ENCODE measurements around the gene TSPAN14. TPM values are rescaled to one million over a fixed set of nuclear protein-coding genes. Genes with fewer than 3 reads are reported as not detected.

The TSPAN14 gene
- total RNA-seq, 4 donors from 2014 or later: 103 to 168 (median 131) TPM

DNA sequence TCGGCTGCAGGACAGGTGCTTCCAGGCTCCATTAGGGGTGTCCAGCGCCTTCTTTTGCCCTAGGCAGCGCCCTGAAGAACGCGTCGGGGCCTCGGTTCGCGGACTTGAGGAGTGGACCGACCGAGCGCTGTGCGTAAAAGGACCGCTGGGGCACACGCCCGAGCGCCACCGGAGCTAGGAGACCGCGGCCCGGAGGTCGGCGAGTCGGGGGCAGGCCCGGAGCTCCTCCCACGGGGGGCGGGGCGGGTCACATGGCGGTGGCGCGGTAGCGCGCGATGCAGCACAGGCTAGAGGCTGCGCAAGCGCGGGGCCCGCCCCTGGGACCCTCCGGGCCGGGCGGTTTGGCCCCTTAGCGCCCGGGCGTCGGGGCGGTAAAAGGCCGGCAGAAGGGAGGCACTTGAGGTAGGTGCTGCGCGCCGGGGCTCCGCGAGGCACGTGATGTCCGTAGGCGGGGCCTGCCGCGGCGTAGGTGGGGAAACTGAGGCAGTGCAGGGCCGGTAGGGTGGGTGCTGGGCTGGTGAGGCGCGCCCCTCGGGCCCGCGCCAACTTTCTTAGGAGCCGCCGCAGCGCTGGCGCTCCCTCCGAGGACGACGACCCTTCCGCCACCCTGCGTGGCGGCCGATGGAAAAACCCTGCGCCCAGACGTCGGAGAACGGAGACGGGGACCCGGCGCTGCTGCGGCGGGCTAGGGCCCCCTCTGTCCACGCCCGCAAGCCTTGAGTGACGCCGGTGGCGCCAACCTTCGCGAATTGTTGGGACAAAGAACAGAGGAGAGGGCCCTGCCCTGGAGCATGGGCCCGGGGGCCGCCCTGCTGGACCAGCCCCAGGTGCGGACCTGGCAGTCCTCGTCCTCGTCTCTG, 45.6 kb upstream of the TSPAN14 start, which contains the start of gene PRXL2A:
TSS of gene PRXL2A (plus strand) at position 310 of the 860 bp plus-strand sequence. CDS start 11,917 bp downstream, outside the sequence.
- WGBS, 2 donors: 2 to 7% methylated on average over 14 to 71 of the region's 96 CpGs
- intact Hi-C loops (cut with DNase I; ENCODE audit: low total_unique reads): no loop called here
- DNase-seq (ENCODE audit: low spot score in 2 of 2): peak; percentile 66 to 97
- H3K4me3 ChIP-seq (ENCODE audit: low read depth, poor library complexity, severe bottlenecking): peak within 1 kb of the TSS; percentile 52
- TF ChIP-seq, protein P1, sequence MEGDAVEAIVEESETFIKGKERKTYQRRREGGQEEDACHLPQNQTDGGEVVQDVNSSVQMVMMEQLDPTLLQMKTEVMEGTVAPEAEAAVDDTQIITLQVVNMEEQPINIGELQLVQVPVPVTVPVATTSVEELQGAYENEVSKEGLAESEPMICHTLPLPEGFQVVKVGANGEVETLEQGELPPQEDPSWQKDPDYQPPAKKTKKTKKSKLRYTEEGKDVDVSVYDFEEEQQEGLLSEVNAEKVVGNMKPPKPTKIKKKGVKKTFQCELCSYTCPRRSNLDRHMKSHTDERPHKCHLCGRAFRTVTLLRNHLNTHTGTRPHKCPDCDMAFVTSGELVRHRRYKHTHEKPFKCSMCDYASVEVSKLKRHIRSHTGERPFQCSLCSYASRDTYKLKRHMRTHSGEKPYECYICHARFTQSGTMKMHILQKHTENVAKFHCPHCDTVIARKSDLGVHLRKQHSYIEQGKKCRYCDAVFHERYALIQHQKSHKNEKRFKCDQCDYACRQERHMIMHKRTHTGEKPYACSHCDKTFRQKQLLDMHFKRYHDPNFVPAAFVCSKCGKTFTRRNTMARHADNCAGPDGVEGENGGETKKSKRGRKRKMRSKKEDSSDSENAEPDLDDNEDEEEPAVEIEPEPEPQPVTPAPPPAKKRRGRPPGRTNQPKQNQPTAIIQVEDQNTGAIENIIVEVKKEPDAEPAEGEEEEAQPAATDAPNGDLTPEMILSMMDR (IDR thresholded peaks at IDR 0.05): no peak
- TF ChIP-seq POLR2A (IDR thresholded peaks at IDR 0.05): no peak

DNA sequence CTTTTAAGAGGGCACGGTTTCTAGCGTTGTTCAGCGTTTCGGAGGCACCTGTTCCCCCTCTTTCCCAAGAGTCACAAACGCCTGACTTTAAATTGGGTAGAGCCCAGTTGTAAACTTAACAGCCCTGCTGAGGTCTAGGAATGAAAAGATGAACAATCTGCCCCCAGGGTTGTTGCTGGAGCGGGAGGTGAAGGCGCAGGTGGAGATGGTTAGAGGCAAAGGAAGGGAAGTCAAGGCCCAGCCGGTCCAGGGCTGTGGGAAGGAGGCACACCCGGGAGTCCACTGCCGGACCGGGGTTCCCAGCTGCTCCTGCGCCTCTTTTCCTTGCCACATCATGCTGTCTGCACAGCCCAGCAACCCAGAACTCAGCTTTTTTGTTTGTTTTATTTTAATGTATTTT, 45.0 kb upstream of the TSPAN14 start:
- no peak for DNase-seq (ENCODE audit: low spot score in 2 of 2)
- WGBS, 2 donors: 30 to 39% methylated on average over 12 of the region's 12 CpGs
- intact Hi-C loops (cut with DNase I; ENCODE audit: low total_unique reads): no loop called here

DNA sequence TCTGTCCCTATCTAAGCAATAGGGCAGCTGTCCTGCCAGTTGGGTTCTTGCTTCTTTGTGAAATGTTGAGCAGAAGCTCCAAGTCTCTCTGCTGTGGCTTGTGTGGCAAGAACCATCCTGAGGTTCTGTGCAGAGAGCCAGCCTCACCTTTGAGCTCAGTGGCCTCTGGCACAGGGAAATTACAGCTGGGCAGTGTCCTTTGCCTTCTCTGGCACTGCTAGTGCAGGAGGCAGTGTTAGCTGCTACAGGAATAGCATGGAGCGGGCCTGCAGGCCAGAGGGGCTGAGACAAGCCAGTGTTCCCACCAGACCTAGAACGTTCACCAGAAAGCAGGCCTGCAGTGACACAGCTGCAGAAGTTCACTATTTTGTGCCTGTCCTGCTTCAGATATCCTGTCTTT, 44.0 kb upstream of the TSPAN14 start:
- H3K4me3 ChIP-seq (ENCODE audit: low read depth, poor library complexity, severe bottlenecking): no peak overlapping the region
- no peak for DNase-seq (ENCODE audit: low spot score in 2 of 2)
- TF ChIP-seq POLR2A (IDR thresholded peaks at IDR 0.05): no peak
- TF ChIP-seq, protein P1 (IDR thresholded peaks at IDR 0.05): no peak
- intact Hi-C loops (cut with DNase I; ENCODE audit: low total_unique reads): no loop called here
- WGBS, 2 donors: 42 to 57% methylated on average over 2 of the region's 2 CpGs

More for the DNA sequence above, 45.0 kb upstream of the TSPAN14 start:
- TF ChIP-seq, protein P1 (IDR thresholded peaks at IDR 0.05): no peak
- TF ChIP-seq POLR2A (IDR thresholded peaks at IDR 0.05): no peak
- no peak overlapping the region for H3K4me3 ChIP-seq (ENCODE audit: low read depth, poor library complexity, severe bottlenecking)

DNA sequence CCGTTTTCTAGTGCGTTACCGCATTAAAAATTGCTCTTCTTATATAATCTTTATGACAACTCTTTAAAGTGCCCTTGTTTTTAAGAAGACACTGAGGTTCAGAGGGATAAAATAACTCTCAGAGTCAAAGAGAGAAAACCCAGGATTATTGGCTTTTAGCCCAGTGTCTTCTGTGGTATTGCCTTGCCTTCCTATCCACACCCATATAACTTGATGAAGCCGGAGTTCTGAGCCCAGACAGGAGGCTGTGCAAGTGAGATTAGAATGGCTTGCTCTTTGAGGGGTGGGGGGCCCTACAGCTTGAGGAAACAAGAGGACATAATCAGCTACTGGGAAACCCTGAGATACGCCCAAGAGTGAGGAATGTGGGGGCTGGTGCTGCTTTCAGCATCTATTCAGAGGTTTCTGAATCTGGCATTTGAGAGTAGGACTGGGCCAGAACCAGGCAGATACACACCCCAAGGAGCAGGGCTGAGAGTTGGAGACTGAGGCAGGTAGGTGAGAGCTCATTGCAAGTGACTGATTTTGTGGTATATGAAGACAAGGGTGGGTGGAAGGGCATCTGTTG, 43.4 kb upstream of the TSPAN14 start:
- H3K4me3 ChIP-seq (ENCODE audit: low read depth, poor library complexity, severe bottlenecking): no peak overlapping the region
- peak in 1 of 2 donors; percentile 59 for DNase-seq (ENCODE audit: low spot score in 2 of 2)
- intact Hi-C loops (cut with DNase I; ENCODE audit: low total_unique reads): no loop called here
- TF ChIP-seq, protein P1 (IDR thresholded peaks at IDR 0.05): no peak
- no peak for TF ChIP-seq POLR2A (IDR thresholded peaks at IDR 0.05)
- WGBS, 2 donors: 53 to 55% methylated on average over 5 of the region's 5 CpGs

DNA sequence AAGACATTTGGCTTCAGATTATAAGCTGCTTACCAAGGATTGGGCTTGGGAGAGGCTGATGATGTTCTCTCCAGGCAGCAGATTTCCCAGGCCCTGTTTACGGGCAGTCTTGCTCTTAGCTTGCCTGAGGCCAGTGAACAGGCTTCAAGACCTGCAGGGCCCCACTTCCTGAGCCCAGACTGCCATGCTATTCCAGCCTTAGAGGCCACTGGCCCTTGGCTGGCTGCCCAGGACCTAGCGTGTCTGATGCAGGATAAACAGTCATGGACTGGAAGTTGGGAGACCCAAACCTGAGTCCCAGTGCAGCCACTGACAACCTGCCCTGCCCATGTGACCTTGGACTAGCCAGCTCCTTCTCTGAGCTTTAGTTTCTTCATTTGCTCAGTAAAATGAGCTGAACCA, 42.8 kb upstream of the TSPAN14 start:
- TF ChIP-seq, protein P1 (IDR thresholded peaks at IDR 0.05): no peak
- TF ChIP-seq POLR2A (IDR thresholded peaks at IDR 0.05): no peak
- intact Hi-C loops (cut with DNase I; ENCODE audit: low total_unique reads): no loop called here
- no peak for DNase-seq (ENCODE audit: low spot score in 2 of 2)
- WGBS, 2 donors: 31 to 33% methylated on average over 2 of the region's 2 CpGs
- H3K4me3 ChIP-seq (ENCODE audit: low read depth, poor library complexity, severe bottlenecking): no peak overlapping the region

Measured in lower leg skin (tissue), 4 donors.